Endothelial cell of umbilical vein (primary cell): ENCODE data around the gene EMC9.

Experiments used
- EZH2 ChIP-seq: IDR thresholded peaks from 2 replicates; pipeline ENCODE4 v1.6.1; 2012; ENCODE audit warnings: borderline replicate concordance, low read depth, mild to moderate bottlenecking, moderate library complexity, low read length, inconsistent platforms; ENCODE audit not compliant: severe bottlenecking
- FOS ChIP-seq: IDR thresholded peaks from 2 replicates; pipeline ENCODE4 v1.6.1; 2011; ENCODE audit warnings: mild to moderate bottlenecking, low read length, moderate library complexity, borderline replicate concordance; ENCODE audit not compliant: insufficient read depth
- JUN ChIP-seq: IDR thresholded peaks from 2 replicates; pipeline ENCODE4 v1.6.1; 2011; ENCODE audit warnings: borderline replicate concordance, low read depth; ENCODE audit not compliant: insufficient read length, insufficient read depth
- POLR2A ChIP-seq: IDR thresholded peaks from 2 replicates; pipeline ENCODE4 v1.6.1; 2012; ENCODE audit warnings: low read depth, mild to moderate bottlenecking, control low read depth, low read length
- POLR2AphosphoS5 ChIP-seq: IDR thresholded peaks from 2 replicates; pipeline ENCODE4 v1.6.1; 2012; ENCODE audit warnings: low read depth, mild to moderate bottlenecking, control low read depth, low read length, moderate library complexity; ENCODE audit not compliant: insufficient read depth
- TF ChIP-seq, protein P1 (sequence below), 2 donors: IDR thresholded peaks; 1 replicate in 1 of 2; 2 replicates in 1 of 2; pipeline ENCODE4 v1.5.1; 2011; ENCODE audit warnings: low read length in 2 of 2, mild to moderate bottlenecking in 2 of 2, moderate library complexity in 2 of 2, control low read depth in 1 of 2, inconsistent platforms in 1 of 2, low read depth in 1 of 2; ENCODE audit not compliant: insufficient read depth in 1 of 2; ENCODE audit errors: extremely low read depth in 1 of 2
- TF ChIP-seq, protein P2 (sequence below): IDR thresholded peaks from 2 replicates; pipeline ENCODE4 v1.6.1; 2011; ENCODE audit not compliant: insufficient read depth, insufficient read length

DNA sequence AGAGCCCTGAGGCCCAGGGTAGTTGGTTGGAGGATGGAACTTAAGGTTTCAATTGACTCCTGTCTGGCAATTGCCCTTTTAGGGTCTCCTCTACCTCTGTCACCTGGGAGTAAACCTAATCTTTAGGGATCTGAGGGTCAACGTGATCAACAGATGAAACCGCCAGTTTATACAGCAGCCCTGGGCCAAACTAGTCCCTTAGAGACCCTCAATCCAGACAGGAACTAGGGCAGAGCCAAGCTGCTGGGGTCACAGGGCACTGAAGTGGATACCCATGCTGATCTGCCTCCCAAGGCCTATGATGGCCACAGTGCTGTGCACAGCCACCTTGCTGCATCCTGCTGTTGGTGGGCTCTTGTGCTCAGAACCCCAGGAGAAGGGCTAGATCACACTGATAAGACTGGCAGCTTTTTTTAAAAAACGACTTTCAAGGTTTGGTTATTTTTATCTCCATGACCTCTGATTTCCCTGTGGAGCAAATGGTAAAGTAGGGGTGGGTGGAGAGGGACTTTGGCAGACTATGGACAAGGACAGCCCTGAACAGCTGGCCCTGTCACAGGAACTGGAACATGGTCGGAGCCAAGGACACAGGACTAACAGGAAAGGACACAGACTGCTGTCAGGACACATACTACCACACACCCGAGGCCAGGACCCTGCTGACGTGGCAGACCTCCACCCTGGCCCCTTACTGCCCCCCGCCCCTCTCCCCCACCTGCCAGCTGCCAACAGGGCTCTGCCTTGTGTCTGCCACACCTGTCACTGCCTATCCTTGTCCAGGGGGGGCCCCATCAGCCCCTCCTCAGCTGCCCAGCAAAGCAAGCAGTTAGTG is 10.5 kb downstream of the EMC9 start:
- TF ChIP-seq POLR2AphosphoS5, result no peak
- TF ChIP-seq, protein P1, sequence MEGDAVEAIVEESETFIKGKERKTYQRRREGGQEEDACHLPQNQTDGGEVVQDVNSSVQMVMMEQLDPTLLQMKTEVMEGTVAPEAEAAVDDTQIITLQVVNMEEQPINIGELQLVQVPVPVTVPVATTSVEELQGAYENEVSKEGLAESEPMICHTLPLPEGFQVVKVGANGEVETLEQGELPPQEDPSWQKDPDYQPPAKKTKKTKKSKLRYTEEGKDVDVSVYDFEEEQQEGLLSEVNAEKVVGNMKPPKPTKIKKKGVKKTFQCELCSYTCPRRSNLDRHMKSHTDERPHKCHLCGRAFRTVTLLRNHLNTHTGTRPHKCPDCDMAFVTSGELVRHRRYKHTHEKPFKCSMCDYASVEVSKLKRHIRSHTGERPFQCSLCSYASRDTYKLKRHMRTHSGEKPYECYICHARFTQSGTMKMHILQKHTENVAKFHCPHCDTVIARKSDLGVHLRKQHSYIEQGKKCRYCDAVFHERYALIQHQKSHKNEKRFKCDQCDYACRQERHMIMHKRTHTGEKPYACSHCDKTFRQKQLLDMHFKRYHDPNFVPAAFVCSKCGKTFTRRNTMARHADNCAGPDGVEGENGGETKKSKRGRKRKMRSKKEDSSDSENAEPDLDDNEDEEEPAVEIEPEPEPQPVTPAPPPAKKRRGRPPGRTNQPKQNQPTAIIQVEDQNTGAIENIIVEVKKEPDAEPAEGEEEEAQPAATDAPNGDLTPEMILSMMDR (IDR thresholded peaks at IDR 0.05; ENCODE audit: extremely low read depth in 1 of 2, insufficient read depth in 1 of 2, low read depth in 1 of 2, low read length in 2 of 2), result no peak
- no peak for TF ChIP-seq POLR2A
- TF ChIP-seq EZH2, result no peak
- TF ChIP-seq, protein P2, sequence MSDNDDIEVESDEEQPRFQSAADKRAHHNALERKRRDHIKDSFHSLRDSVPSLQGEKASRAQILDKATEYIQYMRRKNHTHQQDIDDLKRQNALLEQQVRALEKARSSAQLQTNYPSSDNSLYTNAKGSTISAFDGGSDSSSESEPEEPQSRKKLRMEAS, result no peak
- TF ChIP-seq JUN, result no peak
- no peak for TF ChIP-seq FOS
